Erythroblast (primary cell): ENCODE measurements around the gene MICU2.
A peak's percentile ranks its signal among the peaks of the same experiment; 100 is the strongest.
"Not testable (repeated sequence)": the region's sequence is repeated elsewhere in the genome, so short reads cannot be mapped to it uniquely, and the experiment has no call there.

Experiments used
- DNase-seq, 2 experiments: peaks; one replicate each; lab custom pipeline; 2025; lab: John Stamatoyannopoulos, UW
- GATA1 ChIP-seq: IDR thresholded peaks from 2 replicates; pipeline ENCODE4 v1.6.1; 2011; ENCODE audit warnings: low read depth, mild to moderate bottlenecking, control low read depth, low read length, moderate library complexity
- POLR2A ChIP-seq: IDR thresholded peaks from 2 replicates; pipeline ENCODE4 v1.6.1; 2011; ENCODE audit warnings: mild to moderate bottlenecking, low read length

Gene MICU2

DNA sequence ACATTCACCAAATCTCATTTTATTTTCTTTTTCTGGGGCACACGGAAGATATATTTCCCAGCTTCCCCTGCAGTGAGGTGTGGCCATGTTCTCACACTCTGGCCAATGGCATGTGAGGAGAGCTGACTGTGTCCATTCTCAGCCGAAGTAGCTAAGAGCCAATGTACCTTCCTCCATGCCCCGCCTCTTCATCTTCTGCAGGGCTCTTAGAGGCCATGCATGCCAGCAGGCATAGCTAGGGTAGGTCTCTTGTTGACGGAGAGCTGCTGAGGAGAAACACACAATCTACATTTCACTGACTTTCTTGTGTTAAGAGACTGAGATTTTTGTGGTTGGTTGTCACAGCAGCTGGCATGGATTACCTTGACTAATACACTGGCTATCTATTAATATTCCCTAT lies 9.8 kb upstream of the MICU2 start:
- no peak for TF ChIP-seq GATA1
- no peak for TF ChIP-seq POLR2A
- no peak for DNase-seq

DNA sequence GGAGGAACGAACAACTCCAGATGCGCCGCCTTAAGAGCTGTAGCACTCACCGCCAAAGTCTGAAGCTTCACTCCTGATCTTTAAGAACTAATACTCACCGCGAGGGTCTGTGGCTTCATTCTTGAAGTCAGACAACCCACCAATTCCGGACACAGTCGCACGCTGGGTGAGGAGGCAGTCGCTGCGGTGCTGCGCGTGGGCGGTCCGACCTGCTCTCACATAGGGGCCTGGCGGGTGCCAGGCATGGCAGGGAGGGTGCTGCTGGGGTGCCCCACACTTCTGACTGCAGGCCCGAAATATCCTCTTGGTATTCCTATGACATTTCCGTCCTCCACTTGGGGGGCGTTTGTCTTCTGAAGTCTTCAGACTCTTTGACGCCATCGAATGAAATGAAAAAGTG lies 7.4 kb upstream of the MICU2 start:
- DNase-seq: no peak
- TF ChIP-seq POLR2A: no peak
- TF ChIP-seq GATA1: no peak

DNA sequence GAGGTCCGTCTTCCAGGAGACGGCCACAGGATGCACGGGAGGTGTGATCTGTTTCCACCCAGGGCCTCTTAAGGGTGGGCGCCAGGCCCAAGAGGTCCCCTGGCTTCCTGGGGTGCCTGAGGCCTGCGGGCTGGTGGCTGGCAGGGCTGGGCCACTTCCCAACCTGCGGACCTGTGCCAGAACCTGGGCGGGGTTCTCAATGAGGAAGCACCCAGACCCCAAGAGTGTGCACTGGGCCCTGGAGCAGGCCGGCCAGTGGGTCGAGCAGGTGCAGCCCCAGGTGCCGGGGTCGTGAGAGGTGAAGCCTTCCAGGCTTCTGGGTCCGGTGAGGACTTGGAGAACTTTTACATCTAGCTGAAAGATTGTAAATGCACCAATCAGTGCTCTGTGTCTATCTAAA lies 6.7 kb upstream of the MICU2 start:
- TF ChIP-seq GATA1 (no peak), POLR2A (no peak)
- DNase-seq: no peak

DNA sequence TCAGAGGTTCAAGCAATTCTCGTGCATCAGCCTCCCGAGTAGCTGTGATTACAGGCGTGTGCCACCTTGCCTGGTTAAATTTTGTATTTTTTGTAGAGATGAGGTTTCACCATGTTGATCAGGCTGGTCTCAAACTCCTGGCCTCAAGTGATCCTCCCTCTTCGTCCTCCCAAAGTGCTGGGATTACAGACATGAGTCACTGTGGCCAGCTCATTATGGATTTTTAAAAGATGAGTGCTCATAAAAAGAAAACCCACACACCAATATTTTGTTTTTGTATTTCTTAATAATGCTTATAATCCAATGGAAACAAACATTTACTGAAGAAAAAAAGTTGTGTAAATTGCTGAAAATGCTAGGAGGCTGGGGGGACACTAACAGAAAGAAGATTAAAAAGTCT lies 5.0 kb upstream of the MICU2 start:
- no peak for DNase-seq
- no peak for TF ChIP-seq POLR2A
- no peak for TF ChIP-seq GATA1

DNA sequence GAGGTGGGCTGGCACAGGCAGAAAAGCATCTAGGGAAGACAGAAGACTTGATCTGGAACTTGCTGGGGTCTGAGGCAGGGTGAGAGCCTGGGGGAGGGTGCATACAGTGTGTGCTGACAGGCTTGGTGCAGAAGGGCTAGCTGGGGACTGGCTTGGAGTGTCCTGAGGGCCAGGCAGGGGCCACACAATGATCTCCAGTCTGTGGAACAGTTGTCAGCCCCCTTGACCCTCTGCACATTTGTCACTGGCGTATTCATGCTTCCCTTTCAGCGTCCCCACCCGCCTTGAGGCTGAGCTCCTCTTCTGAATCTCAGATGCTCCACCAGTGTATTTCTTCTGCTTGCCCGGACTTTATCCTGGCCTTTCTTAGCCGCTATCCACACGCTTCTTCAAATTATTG lies 2.8 kb upstream of the MICU2 start:
- DNase-seq: no peak

DNA sequence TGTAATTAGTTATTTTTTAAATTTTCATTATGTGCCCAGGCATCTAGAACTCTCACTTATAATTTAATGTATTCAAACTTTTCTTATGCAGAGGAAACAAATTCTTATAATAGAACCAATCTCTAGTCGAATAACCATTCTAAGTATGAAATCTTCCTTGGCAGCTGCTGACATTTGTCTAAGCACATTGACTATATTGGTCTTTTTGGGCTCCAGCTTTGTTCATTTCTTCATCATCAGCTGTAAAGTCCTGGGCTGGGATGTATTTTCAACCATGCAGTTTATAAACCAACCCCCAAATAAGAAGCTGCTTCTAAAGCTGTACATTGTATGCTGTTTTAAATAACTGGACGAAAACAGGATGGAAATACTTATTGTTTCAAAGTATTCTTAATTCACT lies 2.3 kb upstream of the MICU2 start:
- no peak for DNase-seq
- no peak for TF ChIP-seq POLR2A
- TF ChIP-seq GATA1: no peak

More for the DNA sequence above, 2.8 kb upstream of the MICU2 start:
- TF ChIP-seq GATA1 (no peak), POLR2A (no peak)

DNA sequence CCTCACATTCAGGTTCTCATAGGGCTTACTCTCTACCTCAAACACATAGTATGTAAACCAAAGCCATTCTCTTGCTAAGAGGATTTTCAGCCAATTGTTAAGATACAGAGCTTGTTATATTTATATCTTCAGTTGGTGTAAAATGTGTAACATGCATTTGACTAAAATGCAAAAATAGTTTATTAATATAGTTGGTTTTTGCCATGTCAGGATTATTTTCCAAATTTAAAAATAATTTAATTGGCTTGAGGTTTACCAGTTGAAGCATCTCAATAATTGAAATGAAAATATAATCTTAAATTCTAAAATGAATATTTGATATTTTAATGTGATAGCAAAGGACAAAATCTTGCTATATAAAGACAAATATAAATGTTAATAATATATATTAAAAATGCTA lies 7.2 kb downstream of the MICU2 start:
- TF ChIP-seq POLR2A (no peak), GATA1 (no peak)
- DNase-seq: no peak

DNA sequence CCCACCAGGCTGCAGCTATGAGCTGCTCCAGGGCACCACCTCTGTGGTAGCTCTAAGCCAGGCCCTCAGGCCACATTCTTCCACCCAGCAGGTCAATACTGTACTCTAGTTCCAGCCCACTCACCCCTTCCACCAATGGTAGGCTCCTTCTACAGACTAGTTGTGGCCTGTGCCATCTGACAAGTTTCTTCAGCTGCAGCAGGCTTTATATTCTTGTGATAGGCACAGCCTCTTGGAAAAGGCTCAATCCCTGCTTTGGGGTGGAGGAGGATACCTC lies 8.5 kb downstream of the MICU2 start:
- no peak for TF ChIP-seq POLR2A
- no peak for TF ChIP-seq GATA1

DNA sequence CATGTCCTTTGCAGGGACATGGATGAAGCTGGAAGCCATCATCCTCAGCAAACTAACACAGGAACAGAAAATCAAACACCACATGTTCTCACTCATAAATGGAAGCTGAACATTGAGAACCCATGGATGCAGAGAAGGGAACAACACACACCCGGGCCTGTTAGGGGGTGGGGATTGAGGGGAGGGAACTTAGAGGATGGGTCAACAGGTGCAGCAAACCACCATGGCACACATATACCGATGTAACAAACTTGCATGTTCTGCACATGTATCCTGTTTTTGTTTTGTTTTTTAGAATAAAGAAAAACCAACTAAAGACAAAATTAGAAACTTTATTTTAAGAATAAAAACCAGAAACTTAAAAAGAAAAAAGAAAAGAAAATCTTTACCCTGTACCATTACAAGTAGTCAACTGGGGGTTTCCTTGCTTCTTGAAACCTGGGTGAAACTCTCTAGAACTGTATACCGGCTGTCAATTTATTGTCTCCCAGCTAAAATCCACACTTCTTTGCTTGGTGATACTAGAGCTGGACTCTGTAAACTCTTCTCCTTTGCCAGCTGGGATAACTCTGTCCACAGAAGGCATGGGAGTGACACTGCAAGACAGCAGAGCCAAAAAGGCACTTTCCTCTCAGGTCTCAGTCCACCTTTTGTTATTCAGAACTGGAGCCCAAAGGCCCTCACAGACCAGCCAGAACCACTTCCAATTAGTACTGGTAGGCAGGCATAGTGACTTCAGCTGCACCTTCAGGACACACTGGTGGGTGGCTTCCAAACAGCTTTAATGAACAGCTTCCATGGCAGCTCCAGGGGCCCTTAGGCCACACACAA lies 9.0 kb downstream of the MICU2 start:
- DNase-seq: no peak
- TF ChIP-seq GATA1: no peak
- no peak for TF ChIP-seq POLR2A

More for the DNA sequence above, 8.5 kb downstream of the MICU2 start:
- peak in 1 of 2 experiments; percentile 8 for DNase-seq

DNA sequence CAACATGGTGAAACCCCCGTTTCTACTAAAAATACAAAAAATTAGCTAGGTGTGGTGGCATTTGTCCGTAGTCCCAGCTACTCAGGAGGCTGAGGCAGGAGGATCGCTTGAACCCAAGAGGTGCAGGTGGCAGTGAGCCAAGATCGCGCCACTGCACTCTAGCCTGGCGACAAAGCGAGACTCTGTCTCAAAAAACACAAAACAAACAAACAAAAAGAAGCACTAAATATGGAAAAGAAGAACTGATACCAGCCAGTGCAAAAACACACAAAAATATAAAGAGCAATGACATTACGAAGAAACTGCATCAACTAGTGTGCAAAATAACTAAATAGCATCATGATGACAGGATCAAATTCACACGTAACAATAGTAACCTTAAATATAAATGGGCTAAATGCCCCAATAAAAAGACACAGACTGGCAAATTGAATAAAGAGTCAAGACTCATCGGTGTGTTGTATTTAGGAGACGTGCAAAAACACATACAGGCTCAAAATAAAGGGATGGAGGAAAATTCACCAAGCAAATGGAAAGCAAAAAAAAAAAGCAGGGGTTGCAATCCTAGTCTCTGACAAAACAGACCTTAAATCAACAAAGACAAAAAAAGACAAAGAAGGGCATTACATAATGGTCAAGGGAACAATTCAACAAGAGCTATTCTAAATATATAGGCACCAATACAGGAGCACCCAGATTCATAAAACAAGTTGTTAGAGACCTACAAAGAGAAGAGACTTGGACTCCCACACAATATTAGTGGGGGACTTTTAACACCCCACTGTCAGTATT lies 13.1 kb downstream of the MICU2 start:
- DNase-seq: not testable (repeated sequence)

DNA sequence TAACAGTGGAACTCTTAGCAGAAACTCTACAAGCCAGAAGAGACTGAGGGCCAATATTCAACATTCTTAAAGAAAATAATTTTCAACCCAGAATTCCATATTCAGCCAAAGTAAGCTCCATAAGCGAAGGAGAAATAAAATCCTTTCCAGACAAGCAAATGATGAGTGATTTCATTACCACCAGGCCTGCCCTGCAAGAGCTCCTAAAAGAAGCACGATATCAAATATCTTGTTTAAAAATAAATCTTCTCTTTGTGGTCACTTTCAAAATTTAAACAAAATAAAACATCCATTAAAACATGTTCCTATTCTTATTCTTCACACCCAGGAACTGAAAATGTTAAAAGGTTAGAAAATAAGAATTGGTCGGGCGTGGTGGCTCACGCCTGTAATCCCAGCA lies 13.7 kb downstream of the MICU2 start:
- no peak for DNase-seq
- TF ChIP-seq GATA1 (no peak), POLR2A (no peak)

DNA sequence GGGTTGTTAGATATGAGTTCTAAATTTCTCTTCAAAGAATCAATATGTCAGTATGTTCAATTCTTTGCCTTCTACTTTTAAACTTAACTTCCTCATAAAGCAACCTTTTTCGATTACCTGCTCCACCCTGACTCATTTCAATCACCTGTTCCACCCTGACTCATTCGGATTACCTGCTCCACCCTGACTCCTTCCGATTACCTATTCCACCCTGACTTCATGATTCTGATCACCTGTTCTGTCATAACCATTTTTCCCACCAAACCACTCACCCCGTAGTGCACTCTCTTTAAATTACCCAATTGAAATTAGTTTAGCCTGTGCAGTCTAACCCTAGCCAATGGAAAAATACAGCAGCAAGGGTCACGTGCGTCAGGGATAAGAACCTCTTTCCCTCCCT lies 14.5 kb downstream of the MICU2 start:
- not testable (repeated sequence) for DNase-seq

DNA sequence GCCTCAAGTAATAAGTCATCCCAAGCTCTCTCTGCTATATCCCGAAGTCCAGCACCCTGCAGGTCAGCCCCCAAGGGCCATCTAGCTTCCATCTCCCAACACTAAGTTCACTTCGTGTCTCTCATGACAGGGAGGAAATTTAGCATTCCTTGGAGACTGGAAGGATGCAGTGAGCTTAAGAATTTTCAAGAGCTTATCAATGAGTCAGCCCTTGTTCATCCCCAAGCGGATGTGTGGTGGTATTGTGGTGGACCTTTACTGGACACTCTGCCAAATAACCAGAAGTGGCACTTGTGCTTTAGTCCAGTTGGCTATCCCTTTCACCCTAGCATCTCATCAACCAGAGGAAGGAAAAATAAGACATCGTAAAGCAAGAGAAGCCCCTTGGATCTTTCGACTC lies 15.6 kb downstream of the MICU2 start:
- not testable (repeated sequence) for DNase-seq

DNA sequence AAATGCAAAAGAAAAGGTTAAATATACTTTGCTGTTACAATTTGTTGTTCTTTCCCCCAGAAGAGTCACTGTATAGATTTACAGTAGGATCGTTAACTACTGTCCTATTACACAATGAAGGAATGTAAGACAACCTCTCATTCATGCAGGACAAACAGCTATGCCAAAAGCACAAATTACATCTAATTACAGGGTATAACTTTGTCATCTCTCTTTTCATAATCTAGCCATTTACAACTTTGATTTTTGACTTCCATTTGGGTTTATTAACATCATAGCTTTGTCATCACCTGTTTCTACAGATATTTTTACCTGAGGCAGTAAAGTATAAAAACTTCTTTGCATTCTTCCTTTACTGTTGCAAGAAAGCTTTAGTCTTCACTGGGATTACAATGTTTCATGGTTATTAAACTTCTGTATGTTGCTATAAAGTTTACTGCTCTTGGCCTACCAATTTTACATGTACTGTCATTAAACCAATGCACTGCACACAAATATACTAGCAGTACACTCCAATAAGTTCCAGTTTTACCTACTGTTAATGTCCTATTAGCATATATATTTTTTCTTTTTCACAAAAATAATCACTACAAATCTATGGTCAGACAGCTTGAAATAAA lies 18.9 kb downstream of the MICU2 start:
- DNase-seq: no peak
- TF ChIP-seq GATA1: no peak
- no peak for TF ChIP-seq POLR2A
